GM23248 (cell line): ENCODE results near the gene GGACT.

Experiments
- EZH2 ChIP-seq: fragments of 200-600 bp; sonication (generic); IDR thresholded peaks from 2 replicates; pipeline ENCODE4 v1.6.1; 2018; ENCODE audit warnings: antibody characterized with exemption, mild to moderate bottlenecking; ENCODE audit not compliant: insufficient read depth, poor library complexity, severe bottlenecking
- EZH2phosphoT487 ChIP-seq: fragments of 200-600 bp; sonication (generic); IDR thresholded peaks from 2 replicates; pipeline ENCODE4 v1.6.1; 2018; ENCODE audit warnings: antibody characterized with exemption, moderate library complexity, mild to moderate bottlenecking, low read depth; ENCODE audit not compliant: insufficient read depth

- TF ChIP-seq EZH2phosphoT487 (no peak), EZH2 (no peak)
These were observed 24.0 kb downstream of the GGACT start for GRCh38 chr13:100564444-100565223.
